ENCODE results near the gene TMEM163.

The TMEM163 gene

DNA sequence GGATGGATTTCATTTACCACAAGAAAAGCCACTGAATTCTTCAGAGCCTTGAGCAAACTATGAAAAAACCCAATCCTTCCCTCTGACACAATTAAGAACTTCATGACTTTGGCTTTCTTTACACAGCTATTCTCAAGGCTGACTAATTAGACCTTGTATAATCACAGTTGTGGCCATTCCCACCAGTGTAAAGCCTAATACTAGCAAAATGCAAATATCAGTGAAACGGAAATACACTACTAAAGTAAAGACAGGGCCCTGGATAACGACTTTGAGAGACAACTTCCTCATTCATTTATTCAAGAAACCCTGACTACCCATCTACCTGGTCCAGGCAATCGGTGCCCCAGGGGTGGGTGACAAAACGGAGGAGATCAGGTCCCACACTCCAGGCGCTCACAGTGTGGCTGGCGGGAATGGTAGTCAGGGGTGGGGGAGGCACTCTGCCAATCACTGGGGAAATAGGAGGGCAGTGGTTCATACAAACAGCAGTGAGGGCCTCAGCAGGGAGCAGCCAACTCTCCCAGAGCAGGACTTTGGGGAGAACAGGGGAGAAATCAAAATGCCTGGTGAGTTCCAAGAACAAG, 28.1 kb downstream of the TMEM163 start:
- ChIA-PET CTCF (interaction anchor here (1.0 kb wide), 1 partner anchor 10 kb away, joined by 3 read pairs; no protein-coding TSS in a partner anchor), POLR2A (no interaction called here)
- no peak for DNase-seq (ENCODE audit: extremely low spot score)
- TF ChIP-seq, protein P1, sequence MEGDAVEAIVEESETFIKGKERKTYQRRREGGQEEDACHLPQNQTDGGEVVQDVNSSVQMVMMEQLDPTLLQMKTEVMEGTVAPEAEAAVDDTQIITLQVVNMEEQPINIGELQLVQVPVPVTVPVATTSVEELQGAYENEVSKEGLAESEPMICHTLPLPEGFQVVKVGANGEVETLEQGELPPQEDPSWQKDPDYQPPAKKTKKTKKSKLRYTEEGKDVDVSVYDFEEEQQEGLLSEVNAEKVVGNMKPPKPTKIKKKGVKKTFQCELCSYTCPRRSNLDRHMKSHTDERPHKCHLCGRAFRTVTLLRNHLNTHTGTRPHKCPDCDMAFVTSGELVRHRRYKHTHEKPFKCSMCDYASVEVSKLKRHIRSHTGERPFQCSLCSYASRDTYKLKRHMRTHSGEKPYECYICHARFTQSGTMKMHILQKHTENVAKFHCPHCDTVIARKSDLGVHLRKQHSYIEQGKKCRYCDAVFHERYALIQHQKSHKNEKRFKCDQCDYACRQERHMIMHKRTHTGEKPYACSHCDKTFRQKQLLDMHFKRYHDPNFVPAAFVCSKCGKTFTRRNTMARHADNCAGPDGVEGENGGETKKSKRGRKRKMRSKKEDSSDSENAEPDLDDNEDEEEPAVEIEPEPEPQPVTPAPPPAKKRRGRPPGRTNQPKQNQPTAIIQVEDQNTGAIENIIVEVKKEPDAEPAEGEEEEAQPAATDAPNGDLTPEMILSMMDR (IDR thresholded peaks at IDR 0.05; ENCODE audit: control extremely low read depth, extremely low read depth, low read depth, missing control alignments): no peak

DNA sequence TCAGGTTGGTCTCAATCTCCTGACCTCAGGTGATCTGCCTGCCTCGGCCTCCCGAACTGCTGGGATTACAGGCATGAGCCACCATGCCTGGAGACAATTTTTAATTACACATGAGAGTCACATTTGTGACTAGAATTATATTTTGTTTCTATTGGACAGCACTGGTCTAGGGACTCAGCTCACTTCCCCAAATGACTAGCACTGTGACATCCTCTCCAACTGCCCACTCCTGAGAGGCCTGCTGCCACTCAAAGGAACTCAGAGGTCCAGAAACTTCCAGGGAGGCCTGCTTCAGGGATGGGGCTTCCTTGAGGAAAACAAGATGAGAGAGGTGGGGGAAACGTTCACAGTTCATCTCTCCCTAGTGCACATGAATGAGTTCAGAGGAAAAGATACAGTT, 29.5 kb downstream of the TMEM163 start:
- ChIA-PET POLR2A (no interaction called here), CTCF (interaction anchor here (1.0 kb wide), 1 partner anchor 8 kb away, joined by 3 read pairs; no protein-coding TSS in a partner anchor)
- TF ChIP-seq, protein P1 (IDR thresholded peaks at IDR 0.05; ENCODE audit: control extremely low read depth, extremely low read depth, low read depth, missing control alignments): no peak
- DNase-seq (ENCODE audit: extremely low spot score): no peak

DNA sequence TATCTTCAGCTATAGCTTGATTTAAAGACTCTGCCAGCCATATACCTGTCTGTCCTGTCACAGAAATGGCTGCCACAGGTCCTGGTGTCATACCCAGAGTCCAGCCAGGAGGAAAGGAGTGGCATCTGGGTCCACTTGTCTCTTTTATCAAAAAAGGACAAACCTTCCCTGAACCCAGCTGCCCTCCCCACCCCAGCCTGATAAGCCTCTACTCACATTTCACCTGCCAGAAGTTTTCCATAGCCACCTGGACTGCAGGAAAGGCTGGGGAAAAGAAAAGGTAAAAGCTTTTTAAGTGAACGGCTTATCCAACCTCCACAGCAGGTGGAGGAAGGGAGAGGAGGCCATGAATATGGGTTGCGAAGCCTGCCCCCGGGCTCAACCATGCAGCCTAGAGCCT, 32.8 kb downstream of the TMEM163 start:
- ChIA-PET POLR2A (no interaction called here), CTCF (interaction anchor here (0.9 to 4.2 kb wide), 3 partner anchors 10 to 18 kb away, joined by 3 to 23 read pairs (median 3); no protein-coding TSS in a partner anchor)
- no peak for DNase-seq (ENCODE audit: extremely low spot score)
- TF ChIP-seq, protein P1 (IDR thresholded peaks at IDR 0.05; ENCODE audit: control extremely low read depth, extremely low read depth, low read depth, missing control alignments): no peak

DNA sequence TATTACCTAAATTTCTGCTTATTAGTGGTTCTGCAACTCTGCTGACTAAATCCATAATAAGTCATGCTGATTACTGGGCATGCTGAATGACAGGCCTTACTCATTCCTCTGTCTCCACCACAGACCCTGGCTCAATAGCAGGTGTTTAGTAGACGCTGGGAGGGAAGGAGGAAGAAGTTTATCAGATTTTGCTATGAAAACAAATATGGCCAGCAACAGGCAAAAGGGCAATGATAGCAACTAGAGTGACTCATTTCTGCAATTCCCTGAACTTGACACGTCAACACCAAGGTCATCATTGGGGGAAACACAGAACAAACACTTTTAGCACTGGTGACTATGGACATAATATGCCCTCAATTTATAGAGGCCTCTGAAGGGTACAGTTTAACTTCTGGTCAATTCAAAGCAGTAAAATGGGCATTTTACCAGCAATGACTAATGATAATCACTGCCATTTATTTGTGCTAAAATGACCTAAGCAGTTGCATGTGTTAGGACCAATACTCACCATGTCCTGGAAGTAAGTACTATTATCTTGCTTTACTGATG, 35.2 kb downstream of the TMEM163 start:
- ChIA-PET CTCF (interaction anchor here (1.1 to 4.2 kb wide), 3 partner anchors 12 to 20 kb away, joined by 3 to 23 read pairs (median 3); no protein-coding TSS in a partner anchor), POLR2A (no interaction called here)
- TF ChIP-seq, protein P1 (IDR thresholded peaks at IDR 0.05; ENCODE audit: control extremely low read depth, extremely low read depth, low read depth, missing control alignments): no peak
- peak; percentile 26 for DNase-seq (ENCODE audit: extremely low spot score)

DNA sequence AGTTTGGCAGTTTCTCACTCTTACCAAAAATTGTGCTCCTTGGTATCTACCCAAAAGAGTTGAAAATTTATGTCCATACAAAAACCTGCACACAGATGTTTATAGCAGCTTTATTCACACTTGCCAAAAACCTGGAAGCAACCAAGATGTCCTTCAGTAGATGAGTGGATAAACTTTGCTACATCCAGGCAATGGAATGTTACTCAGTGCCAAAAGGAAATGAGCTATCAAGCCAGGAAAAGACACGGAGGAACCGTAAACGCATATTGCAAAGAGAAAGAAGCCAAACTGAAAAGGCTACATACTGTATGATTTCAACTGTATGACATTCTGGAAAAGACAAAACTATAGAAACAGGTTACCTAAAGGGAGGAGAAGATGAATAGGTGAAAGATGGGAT, 36.1 kb downstream of the TMEM163 start:
- no peak for DNase-seq (ENCODE audit: extremely low spot score)
- TF ChIP-seq, protein P1 (IDR thresholded peaks at IDR 0.05; ENCODE audit: control extremely low read depth, extremely low read depth, low read depth, missing control alignments): no peak
- ChIA-PET CTCF (interaction anchor here (1.0 to 2.2 kb wide), 3 partner anchors 14 to 22 kb away, joined by 3 to 7 read pairs (median 5); no protein-coding TSS in a partner anchor), POLR2A (no interaction called here)

DNA sequence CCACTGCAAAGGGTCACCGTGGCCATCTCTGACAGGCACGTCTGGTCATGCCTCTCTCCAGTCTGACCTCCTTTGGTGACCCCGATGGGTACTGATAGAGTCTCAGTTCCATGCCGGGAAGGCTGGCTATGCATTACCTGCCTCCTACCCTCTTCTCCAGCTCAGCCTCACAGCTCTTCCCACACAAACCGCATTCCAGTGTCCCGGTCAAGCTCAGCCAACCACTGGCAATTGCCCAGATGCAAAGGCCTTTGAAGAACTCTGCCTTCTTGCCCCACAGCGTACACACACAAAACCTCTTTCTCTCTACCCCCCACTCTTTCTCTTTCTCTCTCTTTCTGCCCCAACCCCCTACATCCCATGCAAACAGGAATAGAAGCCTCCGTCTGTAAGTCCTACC, 37.6 kb downstream of the TMEM163 start:
- ChIA-PET POLR2A (no interaction called here), CTCF (interaction anchor here (0.7 to 2.2 kb wide), 4 partner anchors 9 to 16 kb away, joined by 3 to 7 read pairs (median 4); no protein-coding TSS in a partner anchor)
- TF ChIP-seq, protein P1 (IDR thresholded peaks at IDR 0.05; ENCODE audit: control extremely low read depth, extremely low read depth, low read depth, missing control alignments): no peak
- no peak for DNase-seq (ENCODE audit: extremely low spot score)
